GM06990 (cell line): ENCODE results near the gene DCDC2C.

Experiments
- DNase-seq: peaks from one replicate; pipeline ENCODE4 v3.0.0-alpha.2; 2011; ENCODE audit not compliant: insufficient read length; ENCODE audit errors: extremely low read depth
- H3K27me3 ChIP-seq: replicated peaks from 2 replicates; pipeline ENCODE4 v1.6.0; 2011; ENCODE audit warnings: low read length; ENCODE audit not compliant: control insufficient read depth, insufficient read depth
- H3K36me3 ChIP-seq: 2 replicates; pipeline ENCODE4 v1.5.1; 2011; ENCODE audit warnings: low read length; ENCODE audit not compliant: control insufficient read depth, insufficient read depth
- H3K4me3 ChIP-seq: replicated peaks from 2 replicates; pipeline ENCODE4 v1.5.1; 2011; ENCODE audit warnings: low read depth, mild to moderate bottlenecking, control low read depth, low read length
- TF ChIP-seq, protein P1 (sequence below): IDR thresholded peaks from 2 replicates; pipeline ENCODE4 v1.5.1; 2011; ENCODE audit warnings: low read length, control low read depth, mild to moderate bottlenecking, inconsistent platforms; ENCODE audit not compliant: insufficient read depth, poor library complexity, severe bottlenecking

The DCDC2C gene

DNA sequence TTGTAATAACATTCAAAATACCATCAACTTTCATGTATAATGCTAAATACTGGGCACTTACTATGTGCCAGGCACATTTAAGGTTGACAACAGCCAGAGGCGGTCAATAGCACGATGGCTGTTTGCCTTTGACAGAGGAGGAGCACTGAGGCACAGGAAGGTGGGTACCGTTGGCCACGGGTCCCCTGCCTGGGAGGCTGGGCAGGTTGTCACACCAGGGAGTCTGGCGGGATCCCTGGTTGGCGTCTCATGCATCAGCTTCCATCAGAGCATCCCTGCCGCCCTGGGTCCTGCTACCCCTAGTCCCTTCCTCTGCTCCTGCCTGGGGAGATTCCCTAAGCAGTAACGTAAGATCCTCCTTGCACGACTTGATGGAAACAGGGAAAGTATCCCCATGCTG is 25.9 kb upstream of the DCDC2C start:
- DNase-seq: no peak

DNA sequence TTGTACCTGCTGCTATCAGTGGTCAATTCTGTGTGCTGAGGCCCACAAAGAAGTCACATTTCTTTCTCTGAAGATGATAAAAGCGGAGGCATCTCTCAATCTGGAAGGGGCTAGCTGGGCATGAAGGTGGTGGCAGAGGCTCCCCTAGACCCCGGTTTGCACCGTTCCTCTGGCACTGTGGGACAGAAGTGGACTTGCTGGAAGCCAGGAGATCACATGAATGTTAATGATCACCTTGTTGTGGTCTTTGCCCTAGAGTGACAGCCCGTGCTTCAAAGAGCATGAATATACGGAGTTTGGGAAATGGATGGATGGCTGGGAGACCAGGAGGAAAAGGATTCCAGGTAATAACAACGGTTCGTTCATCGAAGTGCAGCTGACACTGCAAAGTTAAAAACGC is 25.2 kb upstream of the DCDC2C start:
- H3K27me3 ChIP-seq: no peaks in the 10 kb centered on the region; the same call in 1 of the 2 replicates
- no peak for DNase-seq
- TF ChIP-seq, protein P1, sequence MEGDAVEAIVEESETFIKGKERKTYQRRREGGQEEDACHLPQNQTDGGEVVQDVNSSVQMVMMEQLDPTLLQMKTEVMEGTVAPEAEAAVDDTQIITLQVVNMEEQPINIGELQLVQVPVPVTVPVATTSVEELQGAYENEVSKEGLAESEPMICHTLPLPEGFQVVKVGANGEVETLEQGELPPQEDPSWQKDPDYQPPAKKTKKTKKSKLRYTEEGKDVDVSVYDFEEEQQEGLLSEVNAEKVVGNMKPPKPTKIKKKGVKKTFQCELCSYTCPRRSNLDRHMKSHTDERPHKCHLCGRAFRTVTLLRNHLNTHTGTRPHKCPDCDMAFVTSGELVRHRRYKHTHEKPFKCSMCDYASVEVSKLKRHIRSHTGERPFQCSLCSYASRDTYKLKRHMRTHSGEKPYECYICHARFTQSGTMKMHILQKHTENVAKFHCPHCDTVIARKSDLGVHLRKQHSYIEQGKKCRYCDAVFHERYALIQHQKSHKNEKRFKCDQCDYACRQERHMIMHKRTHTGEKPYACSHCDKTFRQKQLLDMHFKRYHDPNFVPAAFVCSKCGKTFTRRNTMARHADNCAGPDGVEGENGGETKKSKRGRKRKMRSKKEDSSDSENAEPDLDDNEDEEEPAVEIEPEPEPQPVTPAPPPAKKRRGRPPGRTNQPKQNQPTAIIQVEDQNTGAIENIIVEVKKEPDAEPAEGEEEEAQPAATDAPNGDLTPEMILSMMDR: no peak
- H3K36me3 ChIP-seq: no peaks in the 10 kb centered on the region
- H3K4me3 ChIP-seq: no peak overlapping the region

More for the DNA sequence above, 25.9 kb upstream of the DCDC2C start:
- Histone ChIP-seq H3K36me3 (no peaks in the 10 kb centered on the region), H3K27me3 (no peaks in the 10 kb centered on the region; the same call in 1 of the 2 replicates), H3K4me3 (no peak overlapping the region)
- TF ChIP-seq, protein P1: no peak

DNA sequence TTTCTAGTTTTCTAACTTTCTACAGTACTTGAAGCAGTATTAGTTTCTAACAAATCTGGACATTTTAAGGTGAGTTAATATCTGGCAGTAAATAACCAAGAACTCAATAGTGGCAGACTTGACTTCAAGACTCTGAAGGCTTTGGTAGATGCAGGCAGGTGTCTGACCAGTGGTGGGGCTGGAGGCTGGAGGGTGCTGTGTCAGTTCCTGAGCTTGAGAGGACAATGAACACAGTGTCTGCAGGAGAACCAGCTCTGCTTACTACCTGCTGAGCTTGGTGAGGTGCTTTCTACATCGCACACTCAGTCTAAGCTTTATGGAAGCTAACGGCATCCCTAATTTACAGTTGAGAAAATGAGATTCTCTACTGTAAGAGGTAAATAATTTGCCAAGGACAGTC is 24.2 kb upstream of the DCDC2C start:
- no peaks in the 10 kb centered on the region for H3K36me3 ChIP-seq
- no peak for DNase-seq
- no peaks in the 10 kb centered on the region; the same call in none of the 2 replicates for H3K27me3 ChIP-seq
- TF ChIP-seq, protein P1: no peak
- H3K4me3 ChIP-seq: no peak overlapping the region

DNA sequence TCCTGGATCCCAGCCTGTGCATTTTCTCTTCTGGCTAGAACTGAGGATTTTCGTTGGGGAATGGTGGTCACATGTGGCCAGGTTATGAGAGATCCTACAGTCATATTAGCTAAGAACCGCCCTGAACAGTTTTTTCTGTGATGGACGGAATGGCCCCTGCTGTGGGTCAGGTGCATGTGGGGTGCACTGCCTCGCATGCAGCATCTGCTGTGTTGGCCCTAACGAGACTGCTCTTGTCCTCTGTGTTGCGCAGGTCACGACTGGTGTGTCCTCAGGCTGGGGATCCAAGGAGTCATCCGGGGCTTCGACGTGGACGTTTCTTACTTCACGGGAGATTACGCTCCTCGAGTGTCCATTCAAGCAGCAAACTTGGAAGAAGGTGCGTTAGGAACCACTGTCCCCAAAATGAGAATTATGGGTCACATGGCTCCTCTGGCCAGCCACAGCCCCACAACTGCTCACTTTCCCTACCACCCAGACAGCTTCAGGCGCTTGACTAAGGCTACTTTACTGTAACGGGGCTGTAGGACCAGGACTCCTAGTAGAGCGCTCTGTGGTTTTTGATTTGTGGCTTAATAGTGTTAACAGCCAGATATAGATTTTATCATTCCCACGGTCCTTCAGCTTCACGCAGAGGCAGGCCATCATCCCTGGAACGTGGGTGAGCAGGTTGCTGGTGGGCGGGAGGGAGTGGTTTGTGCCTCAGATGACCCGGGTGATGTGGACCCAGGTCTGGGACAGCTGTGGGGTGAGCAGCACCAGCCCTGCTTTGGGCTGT is 23.6 kb upstream of the DCDC2C start:
- Histone ChIP-seq H3K36me3 (no peaks in the 10 kb centered on the region), H3K27me3 (no peaks in the 10 kb centered on the region; the same call in none of the 2 replicates), H3K4me3 (no peak overlapping the region)
- TF ChIP-seq, protein P1: no peak
- no peak for DNase-seq

DNA sequence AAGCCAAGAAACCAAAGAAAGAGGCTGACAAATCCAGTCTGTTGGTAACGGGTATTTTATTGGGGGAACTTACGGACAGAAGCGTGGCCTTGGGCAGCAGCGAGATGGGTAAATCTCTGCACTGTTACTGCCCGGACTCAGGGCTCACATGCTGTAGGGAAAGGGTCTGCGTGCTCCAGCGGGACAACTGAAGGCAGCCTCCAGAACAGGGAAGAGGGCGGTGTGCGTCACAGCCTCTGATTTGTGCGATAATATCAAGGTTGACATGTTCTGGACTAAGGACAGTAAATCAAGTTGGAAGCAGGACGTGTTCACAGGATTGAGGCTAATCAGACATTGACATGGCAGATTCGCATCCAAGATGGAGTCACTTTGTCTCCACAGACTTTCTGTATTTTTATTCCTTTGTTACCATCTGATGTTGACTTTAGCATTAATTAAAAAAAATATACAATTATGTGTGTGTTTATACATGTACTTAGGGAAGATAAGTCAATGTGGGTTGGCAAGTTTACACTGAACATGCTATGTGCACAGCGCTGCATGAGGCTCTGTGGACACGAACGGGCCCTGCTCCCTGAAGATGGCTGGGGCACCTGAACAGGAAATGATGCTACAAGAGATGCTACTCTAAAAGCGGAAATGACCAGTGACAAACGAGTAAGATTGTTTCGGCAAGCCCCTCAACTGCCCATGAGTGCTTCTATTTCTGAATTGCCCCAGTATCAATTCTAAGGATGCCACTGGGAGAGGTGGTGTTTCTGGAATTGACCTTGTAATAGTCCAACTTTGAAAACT is 22.6 kb upstream of the DCDC2C start:
- Histone ChIP-seq H3K4me3 (no peak overlapping the region), H3K27me3 (no peaks in the 10 kb centered on the region; the same call in none of the 2 replicates), H3K36me3 (no peaks in the 10 kb centered on the region)
- no peak for DNase-seq
- TF ChIP-seq, protein P1: no peak
